Dermis microvascular lymphatic vessel endothelial cell (primary cell): ENCODE data around the gene KCNK4. TPM values are rescaled to one million over a fixed set of nuclear protein-coding genes. Genes with fewer than 3 reads are reported as not detected.
A peak's percentile ranks its signal among the peaks of the same experiment; 100 is the strongest.

Experiments
- DNase-seq, 2 donors: peaks; one replicate each; pipeline versions ENCODE4 v3.0.0 to v3.0.0-alpha.2; 2010; ENCODE audit warnings: low read depth in 2 of 2
- total RNA-seq: library from RNA; depleted of rRNA; stranded (reverse); fragments of >200 nt; gene quantifications from 2 replicates; pipeline ENCODE4 v1.2.1, GENCODE V29; 2014

Gene KCNK4
- total RNA-seq, 1 donor from 2014 or later = not detected

DNA sequence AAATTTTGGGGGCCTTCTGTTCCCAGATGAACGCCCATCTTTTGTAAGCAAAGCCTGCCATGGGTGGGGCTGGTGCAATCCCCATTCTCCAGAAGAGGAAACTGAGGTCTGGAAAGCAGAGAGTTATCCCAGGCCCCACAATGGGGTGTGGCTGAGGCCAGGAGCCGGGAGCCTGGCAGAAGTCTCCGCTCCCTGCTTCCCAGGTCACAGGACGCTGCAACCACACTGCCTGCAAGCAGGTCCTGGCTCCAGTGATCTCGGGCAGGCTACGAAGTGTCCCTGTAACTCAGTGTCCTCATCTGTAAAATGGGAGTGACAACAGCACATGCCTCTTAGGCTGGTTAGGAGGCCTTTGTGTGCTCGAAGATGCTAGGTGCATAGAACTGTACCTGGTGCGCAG is 38.1 kb upstream of the KCNK4 start:
- DNase-seq = no peak

DNA sequence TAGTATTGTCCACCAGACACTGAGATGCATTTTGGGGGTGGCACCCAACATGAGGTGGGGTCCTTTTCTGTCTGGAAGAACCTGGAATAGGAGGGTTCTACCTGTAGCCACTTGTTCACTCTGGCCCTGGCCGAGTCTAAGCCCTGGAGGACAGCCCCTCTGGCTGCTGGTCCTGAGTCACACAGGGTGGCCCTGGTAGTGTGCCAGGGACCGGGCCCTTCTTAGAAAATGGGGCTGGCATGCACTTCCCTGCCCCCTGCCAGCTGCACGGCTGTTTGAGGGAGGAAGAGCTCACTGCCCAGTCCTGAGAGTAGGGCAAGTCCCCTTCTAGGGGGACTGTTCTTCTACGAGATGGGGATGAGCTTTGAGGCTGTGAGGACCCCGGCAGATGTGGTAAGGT is 37.6 kb upstream of the KCNK4 start:
- DNase-seq = no peak

- no peak for DNase-seq
Measured at GRCh38 chr11:64254326-64254725, 36.8 kb upstream of the KCNK4 start.

- DNase-seq = no peak
Measured at GRCh38 chr11:64255135-64256128, 35.7 kb upstream of the KCNK4 start.

GRCh38 chr11:64256300-64256699 is 34.8 kb upstream of the KCNK4 start:
- no peak for DNase-seq

- no peak for DNase-seq
Measured at GRCh38 chr11:64258356-64258755, 32.7 kb upstream of the KCNK4 start.

DNA sequence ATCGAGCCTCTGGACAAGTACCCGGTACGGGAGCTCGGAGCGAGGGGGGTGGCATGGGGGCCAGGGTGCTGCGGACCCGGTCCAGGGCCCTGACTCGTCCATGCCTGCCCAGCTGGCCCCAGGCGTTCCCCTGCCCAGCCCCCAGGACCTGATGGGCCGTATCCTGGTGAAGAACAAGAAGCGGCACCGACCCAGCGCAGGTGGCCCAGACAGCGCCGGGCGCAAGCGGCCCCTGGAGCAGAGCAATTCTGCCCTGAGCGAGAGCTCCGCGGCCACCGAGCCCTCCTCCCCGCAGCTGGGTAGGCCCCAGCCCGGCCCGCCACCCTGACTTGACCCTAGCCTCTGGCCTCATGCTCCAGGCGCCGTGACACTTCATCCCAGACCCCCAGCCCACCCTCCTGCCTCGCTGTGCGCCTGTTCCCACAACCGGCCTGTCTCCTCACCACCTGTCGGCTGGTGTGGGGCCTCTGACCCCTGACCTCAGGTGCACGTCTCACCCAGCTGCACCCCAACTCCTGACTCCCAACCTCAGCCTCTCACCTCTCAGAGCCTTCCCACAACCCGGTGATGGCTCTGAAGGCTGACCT is 32.1 kb upstream of the KCNK4 start:
- no peak for DNase-seq

- DNase-seq = no peak
Measured at GRCh38 chr11:64259533-64260067, 31.5 kb upstream of the KCNK4 start.

GRCh38 chr11:64260147-64260708 is 30.9 kb upstream of the KCNK4 start:
- DNase-seq = no peak

- no peak for DNase-seq
Measured at GRCh38 chr11:64261556-64262080, 29.5 kb upstream of the KCNK4 start.

- DNase-seq = no peak
Measured at GRCh38 chr11:64262271-64263002, 28.7 kb upstream of the KCNK4 start.

- peak in 1 of 2 donors; percentile 88 for DNase-seq
Measured at GRCh38 chr11:64263021-64263946, 27.8 kb upstream of the KCNK4 start.

DNA sequence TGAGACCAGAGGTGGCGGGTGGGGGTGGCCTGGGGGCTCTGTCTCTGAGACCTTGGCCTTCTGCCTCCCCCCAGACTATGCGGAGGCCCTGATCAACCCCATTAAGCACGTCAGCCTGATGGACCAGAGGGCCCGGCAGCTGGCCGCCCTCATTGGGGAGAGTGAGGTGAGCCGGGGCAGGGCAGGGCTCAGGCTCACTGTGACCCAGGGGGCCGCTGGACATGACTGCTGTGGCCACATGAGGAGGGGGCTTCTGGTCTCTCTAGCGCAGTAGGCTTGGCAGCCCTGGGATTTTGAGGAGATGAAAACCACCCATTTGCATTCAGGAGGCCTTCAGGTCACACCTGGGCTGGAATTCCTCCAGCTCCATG is 27.2 kb upstream of the KCNK4 start:
- no peak for DNase-seq

- no peak for DNase-seq
Measured at GRCh38 chr11:64264371-64264852, 26.7 kb upstream of the KCNK4 start.

GRCh38 chr11:64265176-64266160 is 25.6 kb upstream of the KCNK4 start:
- no peak for DNase-seq

- peak in 1 of 2 donors; percentile 34 for DNase-seq
Measured at GRCh38 chr11:64266339-64266738, 24.8 kb upstream of the KCNK4 start.

DNA sequence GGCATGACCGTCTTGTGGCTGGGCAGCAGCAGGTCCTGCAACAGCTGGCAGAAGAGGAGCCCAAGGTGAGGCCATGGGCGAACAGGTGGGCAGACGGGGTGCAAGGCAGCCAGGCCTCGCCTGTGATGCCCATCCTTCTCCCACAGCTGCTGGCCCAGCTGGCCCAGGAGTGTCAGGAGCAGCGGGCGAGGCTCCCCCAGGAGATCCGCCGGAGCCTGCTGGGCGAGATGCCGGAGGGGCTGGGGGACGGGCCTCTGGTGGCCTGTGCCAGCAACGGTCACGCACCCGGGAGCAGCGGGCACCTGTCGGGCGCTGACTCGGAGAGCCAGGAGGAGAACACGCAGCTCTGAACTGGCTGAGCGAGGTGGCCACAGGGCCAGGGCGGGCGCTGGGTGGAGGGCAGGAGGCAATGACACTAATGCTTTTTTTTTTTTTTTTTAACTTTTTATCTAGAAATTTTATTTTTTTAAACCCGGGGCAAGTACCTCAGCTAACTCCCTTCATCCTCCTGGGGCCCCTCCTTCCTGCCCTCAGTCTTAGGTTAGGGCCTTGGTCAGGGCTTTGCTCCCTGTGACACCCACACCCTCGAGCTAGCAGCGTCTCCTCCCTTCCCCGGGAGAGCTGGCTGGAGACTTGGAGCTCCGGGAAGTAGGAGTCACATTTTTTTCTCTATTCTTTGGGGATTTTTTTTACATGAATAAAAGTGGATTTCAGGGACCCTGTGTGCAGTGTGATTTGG is 23.7 kb upstream of the KCNK4 start:
- DNase-seq = no peak
